GM23338 (cell line): ENCODE measurements around the gene FNDC11. TPM values are rescaled to one million over a fixed set of nuclear protein-coding genes. Genes with fewer than 3 reads are reported as not detected.

Source experiments
- ATAC-seq: fragments of 200-7000 bp; cut with Tn5 transposase; 3 replicates; pipeline ENCODE4 v1.9.1; 2020
- DNase-seq: peaks from one replicate; pipeline ENCODE4 v3.0.0-alpha.2; 2015; ENCODE audit warnings: low spot score
- H2AFZ ChIP-seq: fragments of 200-600 bp; sonication (generic); 2 replicates; pipeline ENCODE4 v1.8.0; 2016; ENCODE audit warnings: antibody characterized with exemption, mild to moderate bottlenecking, moderate library complexity
- H3F3A ChIP-seq: fragments of 200-600 bp; sonication (generic); replicated peaks from 2 replicates; pipeline ENCODE4 v1.8.0; 2017; ENCODE audit warnings: antibody characterized with exemption, mixed run types, low read depth
- H3K27ac ChIP-seq: fragments of 200-600 bp; sonication (generic); 2 replicates; pipeline ENCODE4 v1.6.1; 2016; ENCODE audit warnings: low read depth
- H3K27me3 ChIP-seq: fragments of 200-600 bp; sonication (generic); 2 replicates; pipeline ENCODE4 v1.8.0; 2016; ENCODE audit warnings: mild to moderate bottlenecking, mixed run types, moderate library complexity; ENCODE audit not compliant: insufficient read depth
- H3K36me3 ChIP-seq: fragments of 200-600 bp; sonication (generic); 2 replicates; pipeline ENCODE4 v1.8.0; 2016; ENCODE audit warnings: mild to moderate bottlenecking; ENCODE audit not compliant: insufficient read depth
- H3K4me1 ChIP-seq: fragments of 200-600 bp; sonication (generic); 2 replicates; pipeline ENCODE4 v1.8.0; 2016; ENCODE audit warnings: mild to moderate bottlenecking, moderate library complexity; ENCODE audit not compliant: insufficient read depth
- H3K4me2 ChIP-seq: fragments of 200-600 bp; sonication (generic); 2 replicates; pipeline ENCODE4 v1.7.1; 2017; ENCODE audit warnings: mixed run types
- H3K4me3 ChIP-seq: fragments of 200-600 bp; sonication (generic); 2 replicates; pipeline ENCODE4 v1.6.1; 2016; ENCODE audit warnings: mixed run types
- H3K79me2 ChIP-seq: fragments of 200-600 bp; sonication (generic); replicated peaks from 2 replicates; pipeline ENCODE4 v1.8.0; 2017; ENCODE audit warnings: mild to moderate bottlenecking; ENCODE audit not compliant: insufficient read depth
- H3K9me2 ChIP-seq: fragments of 200-600 bp; sonication (generic); 2 replicates; pipeline ENCODE4 v1.8.0; 2017; ENCODE audit not compliant: insufficient read depth
- H4K20me1 ChIP-seq: fragments of 200-600 bp; sonication (generic); replicated peaks from 2 replicates; pipeline ENCODE4 v1.8.0; 2017; ENCODE audit warnings: mild to moderate bottlenecking; ENCODE audit not compliant: insufficient read depth
- H3K27ac Mint-ChIP-seq: 2 replicates; pipeline ENCODE4 v1.8.0; 2020; ENCODE audit warnings: inconsistent platforms, mild to moderate bottlenecking, moderate library complexity, mixed read lengths
- H3K27me3 Mint-ChIP-seq: 3 replicates; pipeline ENCODE4 v1.8.0; 2022; ENCODE audit warnings: low read depth, mild to moderate bottlenecking, moderate library complexity, mixed read lengths, inconsistent platforms; ENCODE audit not compliant: insufficient read depth, poor library complexity
- H3K36me3 Mint-ChIP-seq: 3 replicates; pipeline ENCODE4 v1.8.0; 2021; ENCODE audit warnings: low read depth, mild to moderate bottlenecking, inconsistent platforms, moderate library complexity, mixed read lengths
- H3K4me1 Mint-ChIP-seq: 3 replicates; pipeline ENCODE4 v1.8.0; 2020; ENCODE audit warnings: mild to moderate bottlenecking, inconsistent platforms, mixed read lengths
- H3K4me3 Mint-ChIP-seq: 3 replicates; pipeline ENCODE4 v1.8.0; 2021; ENCODE audit warnings: moderate library complexity, mild to moderate bottlenecking, inconsistent platforms, mixed read lengths
- H3K9me3 Mint-ChIP-seq: 3 replicates; pipeline ENCODE4 v1.8.0; 2020; ENCODE audit warnings: moderate library complexity, mild to moderate bottlenecking, inconsistent platforms, mixed read lengths
- CREB1 ChIP-seq: fragments of 250-450 bp; sonication (Bioruptor Pico); IDR thresholded peaks from 2 replicates; pipeline ENCODE4 v1.5.0; 2020; ENCODE audit warnings: low read depth, mild to moderate bottlenecking, moderate library complexity
- EZH2 ChIP-seq: fragments of 200-600 bp; sonication (generic); IDR thresholded peaks from one replicate; pipeline ENCODE4 v1.8.0; 2017; ENCODE audit warnings: antibody characterized with exemption, mild to moderate bottlenecking, low read depth; ENCODE audit not compliant: unreplicated experiment
- EZH2phosphoT487 ChIP-seq: fragments of 200-600 bp; sonication (generic); IDR thresholded peaks from one replicate; pipeline ENCODE4 v1.8.1; 2018; ENCODE audit warnings: antibody characterized with exemption; ENCODE audit not compliant: unreplicated experiment
- JUNB ChIP-seq: IDR thresholded peaks from one replicate; pipeline ENCODE4 v1.6.1; 2016; ENCODE audit warnings: antibody characterized with exemption; ENCODE audit not compliant: unreplicated experiment
- POLR2AphosphoS5 ChIP-seq: IDR thresholded peaks from 2 replicates; pipeline ENCODE4 v1.6.1; 2016; ENCODE audit warnings: antibody characterized with exemption, low read depth
- ZNF114 ChIP-seq: fragments of 250-450 bp; sonication (Bioruptor Pico); IDR thresholded peaks from 2 replicates; pipeline ENCODE4 v1.5.0; 2020; ENCODE audit warnings: mild to moderate bottlenecking, moderate library complexity
- polyA plus RNA-seq: library from polyadenylated mRNA; unstranded; fragments of >200 nt; fragmentation: Nextera tagmentation; extraction: Ambion mirVana; gene quantifications from 2 replicates; pipeline ENCODE4 v1.2.1, GENCODE V29; 2016
- total RNA-seq: library from RNA; depleted of rRNA; stranded (reverse); fragments of >200 nt; shearing (Covaris generic); gene quantifications from 2 replicates; pipeline ENCODE4 v1.2.3, GENCODE V29; 2014
- TF ChIP-seq, protein P1 (sequence below), 2 experiments: fragments of 200-600 bp in 1 of 2; sonication (generic) in 1 of 2; conservative IDR thresholded peaks; 2 replicates each; pipeline versions ENCODE4 v1.5.1 to v1.6.1; 2016 to 2017; ENCODE audit warnings: antibody characterized with exemption in 2 of 2, low read depth in 2 of 2, mild to moderate bottlenecking in 2 of 2, moderate library complexity in 1 of 2
- TF ChIP-seq, protein P2 (sequence below): IDR thresholded peaks from one replicate; pipeline ENCODE4 v1.6.1; 2018; ENCODE audit warnings: antibody characterized with exemption; ENCODE audit not compliant: unreplicated experiment
- TF ChIP-seq, protein P3 (sequence below): fragments of 250-450 bp; sonication (Bioruptor Pico); IDR thresholded peaks from 2 replicates; pipeline ENCODE4 v1.5.0; 2020; ENCODE audit warnings: mild to moderate bottlenecking, moderate library complexity

The FNDC11 gene
- total and polyA plus RNA-seq, 2 experiments from 2014 or later, result 3.4 to 5.3 TPM

DNA sequence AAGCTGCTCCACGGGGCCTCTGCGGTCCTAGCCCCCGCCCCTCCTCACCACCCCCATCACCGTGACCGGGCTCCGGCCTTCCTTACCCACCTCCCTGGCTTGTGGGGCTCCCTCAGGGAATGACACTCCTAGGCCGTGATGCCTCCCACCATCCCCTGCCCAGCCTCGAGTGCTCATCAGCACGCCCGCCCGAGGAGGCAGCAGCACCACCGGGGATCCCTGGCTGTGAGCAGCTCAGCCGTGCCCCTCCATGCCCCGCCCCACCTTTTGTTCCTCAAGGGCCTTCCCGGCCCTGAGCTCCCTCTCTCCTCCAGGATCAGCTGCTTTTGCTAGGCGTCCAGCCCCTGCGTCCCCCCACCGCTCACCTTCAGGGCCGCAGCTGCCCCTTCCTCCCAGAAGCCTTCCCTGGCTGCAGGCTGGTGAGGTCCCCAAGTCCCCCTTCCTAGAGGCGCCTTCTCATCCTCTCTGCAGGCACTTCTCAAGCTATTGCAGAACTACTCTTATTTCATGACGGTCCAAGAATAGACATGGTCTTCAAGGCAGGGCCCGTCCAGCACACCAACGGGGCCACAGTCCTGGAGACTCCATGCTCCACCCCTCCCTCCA, 3.0 kb downstream of the FNDC11 start:
- H3K36me3 ChIP-seq, result no peaks in the 10 kb centered on the region
- H3K27ac ChIP-seq, result peak overlapping the region; percentile 26; the same call in 1 of the 2 replicates
- H4K20me1 ChIP-seq, result no peaks in the 10 kb centered on the region
- ATAC-seq (peak; percentile 2; the same call in 2 of the 3 replicates), DNase-seq (no peak)
- no peaks in the 10 kb centered on the region for H3K27me3 ChIP-seq
- H3K4me3 ChIP-seq, result no peak overlapping the region
- H3K27ac Mint-ChIP-seq, result no peak overlapping the region
- no peaks in the 10 kb centered on the region for H3K79me2 ChIP-seq
- H3K4me3 Mint-ChIP-seq, result no peak overlapping the region
- H3K4me2 ChIP-seq, result no peak overlapping the region
- H3K9me2 ChIP-seq, result no peaks in the 10 kb centered on the region
- H3K36me3 Mint-ChIP-seq, result peaks cover 3% of the 10 kb centered on the region; the same call in 1 of the 3 replicates
- H3F3A ChIP-seq, result peaks cover 10% of the 10 kb centered on the region; the same call in 1 of the 2 replicates
- peaks cover 7% of the 10 kb centered on the region; the same call in 1 of the 2 replicates for H3K4me1 ChIP-seq
- H3K27me3 Mint-ChIP-seq, result peaks cover 5% of the 10 kb centered on the region
- H3K9me3 Mint-ChIP-seq, result peaks cover 4% of the 10 kb centered on the region; the same call in 2 of the 3 replicates
- no peak overlapping the region for H2AFZ ChIP-seq
- TF ChIP-seq JUNB (no peak), EZH2 (no peak), CREB1 (CRISPR knock-in tag) (no peak), POLR2AphosphoS5 (no peak)
- TF ChIP-seq, protein P1, sequence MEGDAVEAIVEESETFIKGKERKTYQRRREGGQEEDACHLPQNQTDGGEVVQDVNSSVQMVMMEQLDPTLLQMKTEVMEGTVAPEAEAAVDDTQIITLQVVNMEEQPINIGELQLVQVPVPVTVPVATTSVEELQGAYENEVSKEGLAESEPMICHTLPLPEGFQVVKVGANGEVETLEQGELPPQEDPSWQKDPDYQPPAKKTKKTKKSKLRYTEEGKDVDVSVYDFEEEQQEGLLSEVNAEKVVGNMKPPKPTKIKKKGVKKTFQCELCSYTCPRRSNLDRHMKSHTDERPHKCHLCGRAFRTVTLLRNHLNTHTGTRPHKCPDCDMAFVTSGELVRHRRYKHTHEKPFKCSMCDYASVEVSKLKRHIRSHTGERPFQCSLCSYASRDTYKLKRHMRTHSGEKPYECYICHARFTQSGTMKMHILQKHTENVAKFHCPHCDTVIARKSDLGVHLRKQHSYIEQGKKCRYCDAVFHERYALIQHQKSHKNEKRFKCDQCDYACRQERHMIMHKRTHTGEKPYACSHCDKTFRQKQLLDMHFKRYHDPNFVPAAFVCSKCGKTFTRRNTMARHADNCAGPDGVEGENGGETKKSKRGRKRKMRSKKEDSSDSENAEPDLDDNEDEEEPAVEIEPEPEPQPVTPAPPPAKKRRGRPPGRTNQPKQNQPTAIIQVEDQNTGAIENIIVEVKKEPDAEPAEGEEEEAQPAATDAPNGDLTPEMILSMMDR (conservative IDR thresholded peaks at IDR 0.05; ENCODE audit: low read depth in 2 of 2), result no peak
- TF ChIP-seq, protein P2, sequence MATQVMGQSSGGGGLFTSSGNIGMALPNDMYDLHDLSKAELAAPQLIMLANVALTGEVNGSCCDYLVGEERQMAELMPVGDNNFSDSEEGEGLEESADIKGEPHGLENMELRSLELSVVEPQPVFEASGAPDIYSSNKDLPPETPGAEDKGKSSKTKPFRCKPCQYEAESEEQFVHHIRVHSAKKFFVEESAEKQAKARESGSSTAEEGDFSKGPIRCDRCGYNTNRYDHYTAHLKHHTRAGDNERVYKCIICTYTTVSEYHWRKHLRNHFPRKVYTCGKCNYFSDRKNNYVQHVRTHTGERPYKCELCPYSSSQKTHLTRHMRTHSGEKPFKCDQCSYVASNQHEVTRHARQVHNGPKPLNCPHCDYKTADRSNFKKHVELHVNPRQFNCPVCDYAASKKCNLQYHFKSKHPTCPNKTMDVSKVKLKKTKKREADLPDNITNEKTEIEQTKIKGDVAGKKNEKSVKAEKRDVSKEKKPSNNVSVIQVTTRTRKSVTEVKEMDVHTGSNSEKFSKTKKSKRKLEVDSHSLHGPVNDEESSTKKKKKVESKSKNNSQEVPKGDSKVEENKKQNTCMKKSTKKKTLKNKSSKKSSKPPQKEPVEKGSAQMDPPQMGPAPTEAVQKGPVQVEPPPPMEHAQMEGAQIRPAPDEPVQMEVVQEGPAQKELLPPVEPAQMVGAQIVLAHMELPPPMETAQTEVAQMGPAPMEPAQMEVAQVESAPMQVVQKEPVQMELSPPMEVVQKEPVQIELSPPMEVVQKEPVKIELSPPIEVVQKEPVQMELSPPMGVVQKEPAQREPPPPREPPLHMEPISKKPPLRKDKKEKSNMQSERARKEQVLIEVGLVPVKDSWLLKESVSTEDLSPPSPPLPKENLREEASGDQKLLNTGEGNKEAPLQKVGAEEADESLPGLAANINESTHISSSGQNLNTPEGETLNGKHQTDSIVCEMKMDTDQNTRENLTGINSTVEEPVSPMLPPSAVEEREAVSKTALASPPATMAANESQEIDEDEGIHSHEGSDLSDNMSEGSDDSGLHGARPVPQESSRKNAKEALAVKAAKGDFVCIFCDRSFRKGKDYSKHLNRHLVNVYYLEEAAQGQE, result no peak
- peaks cover 13% of the 10 kb centered on the region; the same call in 2 of the 3 replicates for H3K4me1 Mint-ChIP-seq

DNA sequence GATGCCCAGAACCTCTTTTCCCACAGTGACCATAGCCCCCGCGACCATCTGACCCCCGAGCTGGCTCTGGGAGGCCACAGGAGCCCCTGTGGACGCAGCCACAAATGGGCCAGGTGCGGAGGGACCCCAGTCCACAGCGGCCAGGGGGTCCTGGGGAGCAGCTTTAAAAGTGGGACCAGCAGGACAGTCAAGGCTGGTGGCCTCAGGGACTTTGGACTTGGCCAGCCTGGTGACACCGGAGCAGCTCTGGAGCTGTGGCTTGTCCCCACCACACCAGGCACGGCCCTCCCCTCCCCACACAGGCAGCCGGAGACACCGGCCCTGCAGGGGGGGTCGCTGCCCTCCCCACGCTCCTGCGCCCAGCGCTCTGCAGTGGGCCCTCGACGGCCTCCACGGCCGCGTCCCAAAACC, 3.5 kb downstream of the FNDC11 start:
- H3K27ac Mint-ChIP-seq, result no peak overlapping the region
- no peak for TF ChIP-seq EZH2phosphoT487
- no peak for TF ChIP-seq EZH2
- TF ChIP-seq ZNF114 (CRISPR knock-in tag), result no peak
- TF ChIP-seq, protein P3, sequence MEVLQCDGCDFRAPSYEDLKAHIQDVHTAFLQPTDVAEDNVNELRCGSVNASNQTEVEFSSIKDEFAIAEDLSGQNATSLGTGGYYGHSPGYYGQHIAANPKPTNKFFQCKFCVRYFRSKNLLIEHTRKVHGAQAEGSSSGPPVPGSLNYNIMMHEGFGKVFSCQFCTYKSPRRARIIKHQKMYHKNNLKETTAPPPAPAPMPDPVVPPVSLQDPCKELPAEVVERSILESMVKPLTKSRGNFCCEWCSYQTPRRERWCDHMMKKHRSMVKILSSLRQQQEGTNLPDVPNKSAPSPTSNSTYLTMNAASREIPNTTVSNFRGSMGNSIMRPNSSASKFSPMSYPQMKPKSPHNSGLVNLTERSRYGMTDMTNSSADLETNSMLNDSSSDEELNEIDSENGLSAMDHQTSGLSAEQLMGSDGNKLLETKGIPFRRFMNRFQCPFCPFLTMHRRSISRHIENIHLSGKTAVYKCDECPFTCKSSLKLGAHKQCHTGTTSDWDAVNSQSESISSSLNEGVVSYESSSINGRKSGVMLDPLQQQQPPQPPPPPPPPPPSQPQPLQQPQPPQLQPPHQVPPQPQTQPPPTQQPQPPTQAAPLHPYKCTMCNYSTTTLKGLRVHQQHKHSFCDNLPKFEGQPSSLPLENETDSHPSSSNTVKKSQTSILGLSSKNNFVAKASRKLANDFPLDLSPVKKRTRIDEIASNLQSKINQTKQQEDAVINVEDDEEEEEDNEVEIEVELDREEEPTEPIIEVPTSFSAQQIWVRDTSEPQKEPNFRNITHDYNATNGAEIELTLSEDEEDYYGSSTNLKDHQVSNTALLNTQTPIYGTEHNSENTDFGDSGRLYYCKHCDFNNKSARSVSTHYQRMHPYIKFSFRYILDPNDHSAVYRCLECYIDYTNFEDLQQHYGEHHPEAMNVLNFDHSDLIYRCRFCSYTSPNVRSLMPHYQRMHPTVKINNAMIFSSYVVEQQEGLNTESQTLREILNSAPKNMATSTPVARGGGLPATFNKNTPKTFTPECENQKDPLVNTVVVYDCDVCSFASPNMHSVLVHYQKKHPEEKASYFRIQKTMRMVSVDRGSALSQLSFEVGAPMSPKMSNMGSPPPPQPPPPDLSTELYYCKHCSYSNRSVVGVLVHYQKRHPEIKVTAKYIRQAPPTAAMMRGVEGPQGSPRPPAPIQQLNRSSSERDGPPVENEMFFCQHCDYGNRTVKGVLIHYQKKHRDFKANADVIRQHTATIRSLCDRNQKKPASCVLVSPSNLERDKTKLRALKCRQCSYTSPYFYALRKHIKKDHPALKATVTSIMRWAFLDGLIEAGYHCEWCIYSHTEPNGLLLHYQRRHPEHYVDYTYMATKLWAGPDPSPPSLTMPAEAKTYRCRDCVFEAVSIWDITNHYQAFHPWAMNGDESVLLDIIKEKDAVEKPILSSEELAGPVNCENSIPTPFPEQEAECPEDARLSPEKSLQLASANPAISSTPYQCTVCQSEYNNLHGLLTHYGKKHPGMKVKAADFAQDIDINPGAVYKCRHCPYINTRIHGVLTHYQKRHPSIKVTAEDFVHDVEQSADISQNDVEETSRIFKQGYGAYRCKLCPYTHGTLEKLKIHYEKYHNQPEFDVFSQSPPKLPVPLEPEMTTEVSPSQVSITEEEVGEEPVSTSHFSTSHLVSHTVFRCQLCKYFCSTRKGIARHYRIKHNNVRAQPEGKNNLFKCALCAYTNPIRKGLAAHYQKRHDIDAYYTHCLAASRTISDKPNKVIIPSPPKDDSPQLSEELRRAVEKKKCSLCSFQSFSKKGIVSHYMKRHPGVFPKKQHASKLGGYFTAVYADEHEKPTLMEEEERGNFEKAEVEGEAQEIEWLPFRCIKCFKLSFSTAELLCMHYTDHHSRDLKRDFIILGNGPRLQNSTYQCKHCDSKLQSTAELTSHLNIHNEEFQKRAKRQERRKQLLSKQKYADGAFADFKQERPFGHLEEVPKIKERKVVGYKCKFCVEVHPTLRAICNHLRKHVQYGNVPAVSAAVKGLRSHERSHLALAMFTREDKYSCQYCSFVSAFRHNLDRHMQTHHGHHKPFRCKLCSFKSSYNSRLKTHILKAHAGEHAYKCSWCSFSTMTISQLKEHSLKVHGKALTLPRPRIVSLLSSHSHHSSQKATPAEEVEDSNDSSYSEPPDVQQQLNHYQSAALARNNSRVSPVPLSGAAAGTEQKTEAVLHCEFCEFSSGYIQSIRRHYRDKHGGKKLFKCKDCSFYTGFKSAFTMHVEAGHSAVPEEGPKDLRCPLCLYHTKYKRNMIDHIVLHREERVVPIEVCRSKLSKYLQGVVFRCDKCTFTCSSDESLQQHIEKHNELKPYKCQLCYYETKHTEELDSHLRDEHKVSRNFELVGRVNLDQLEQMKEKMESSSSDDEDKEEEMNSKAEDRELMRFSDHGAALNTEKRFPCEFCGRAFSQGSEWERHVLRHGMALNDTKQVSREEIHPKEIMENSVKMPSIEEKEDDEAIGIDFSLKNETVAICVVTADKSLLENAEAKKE, result no peak
- TF ChIP-seq CREB1 (CRISPR knock-in tag), result no peak

More for the DNA sequence above, 3.5 kb downstream of the FNDC11 start:
- Mint-ChIP-seq H3K27me3 (peaks cover 4% of the 10 kb centered on the region), H3K4me1 (peaks cover 8% of the 10 kb centered on the region; the same call in 2 of the 3 replicates), H3K4me3 (no peak overlapping the region), H3K9me3 (peaks cover 4% of the 10 kb centered on the region; the same call in 2 of the 3 replicates), H3K36me3 (peaks cover 3% of the 10 kb centered on the region; the same call in 1 of the 3 replicates)
- no peak for ATAC-seq
- Histone ChIP-seq H3K9me2 (no peaks in the 10 kb centered on the region), H2AFZ (no peak overlapping the region), H3K4me1 (peaks cover 6% of the 10 kb centered on the region; the same call in 1 of the 2 replicates), H3K36me3 (no peaks in the 10 kb centered on the region), H3F3A (peaks cover 10% of the 10 kb centered on the region; the same call in 1 of the 2 replicates), H3K4me2 (no peak overlapping the region), H3K79me2 (no peaks in the 10 kb centered on the region), H3K27me3 (no peaks in the 10 kb centered on the region), H4K20me1 (no peaks in the 10 kb centered on the region), H3K4me3 (no peak overlapping the region), H3K27ac (peak overlapping the region; percentile 26; the same call in 1 of the 2 replicates)
- no peak for DNase-seq
